Measurements from ENCODE around the gene FRAS1.

GRCh38 chr4:78083035-78083434 lies 25.9 kb downstream of the FRAS1 start:
- TF ChIP-seq CTCF (IDR thresholded peaks at IDR 0.05; ENCODE audit: control extremely low read depth in 1 of 3, insufficient read depth in 1 of 3, low read depth in 1 of 3, low read length in 3 of 3) (no peak), RAD21 (IDR thresholded peaks at IDR 0.05 in 1 of 2, conservative IDR thresholded peaks at IDR 0.05 in 1 of 2; ENCODE audit: low read depth in 2 of 2, low read length in 2 of 2) (no peak), CBX5 (IDR thresholded peaks at IDR 0.05; ENCODE audit: low read depth, low read length) (no peak), EZH2 (IDR thresholded peaks at IDR 0.05; ENCODE audit: low read depth, low read length, severe bottlenecking) (no peak), POLR2A (IDR thresholded peaks at IDR 0.05; ENCODE audit: control extremely low read depth in 1 of 2, low read depth in 2 of 2, low read length in 2 of 2) (no peak), ZNF274 (IDR thresholded peaks at IDR 0.05; ENCODE audit: borderline replicate concordance, extremely low read depth, low read length) (no peak), JUND (IDR thresholded peaks at IDR 0.05; ENCODE audit: low read length) (no peak), GABPA (IDR thresholded peaks at IDR 0.05; ENCODE audit: borderline replicate concordance, insufficient read depth, low read length) (no peak), SIN3A (conservative IDR thresholded peaks at IDR 0.05 in 1 of 2, IDR thresholded peaks at IDR 0.05 in 1 of 2; ENCODE audit: low read depth in 1 of 2, low read length in 2 of 2) (no peak)

Measured in H1 (cell line).